Sigmoid colon (tissue), 7 donors: ENCODE measurements around the gene ZNF451. TPM values are rescaled to one million over a fixed set of nuclear protein-coding genes. Genes with fewer than 3 reads are reported as not detected.
"Not testable (repeated sequence)": the region's sequence is repeated elsewhere in the genome, so short reads cannot be mapped to it uniquely, and the experiment has no call there.

Experiments used
- DNase-seq: peaks from one replicate; pipeline ENCODE4 v3.0.0-alpha.2; 2019
- H3K27ac ChIP-seq, 4 donors: fragments of 200-600 bp; sonication (generic); one replicate each; pipeline ENCODE4 v1.5.1; 2016 to 2019; ENCODE audit warnings: mild to moderate bottlenecking in 1 of 4
- H3K27me3 ChIP-seq, 3 donors: fragments of 200-600 bp; sonication (generic); one replicate each; pipeline ENCODE4 v1.5.1; 2019; ENCODE audit warnings: mild to moderate bottlenecking in 1 of 3
- H3K36me3 ChIP-seq, 4 donors: fragments of 200-600 bp; sonication (generic); one replicate each; pipeline ENCODE4 v1.5.1; 2016 to 2019
- H3K4me1 ChIP-seq, 4 donors: fragments of 200-600 bp; sonication (generic); one replicate each; pipeline ENCODE4 v1.5.1; 2017 to 2019
- H3K4me3 ChIP-seq, 4 donors: fragments of 200-600 bp; sonication (generic); one replicate each; pipeline ENCODE4 v1.5.1; 2017 to 2019; ENCODE audit warnings: mild to moderate bottlenecking in 2 of 4, moderate library complexity in 1 of 4
- H3K9me3 ChIP-seq, 4 donors: fragments of 200-600 bp in 3 of 4; sonication (generic) in 3 of 4; one replicate each; pipeline versions ENCODE4 v1.5.1 to v1.6.1; 2013 to 2019
- CTCF ChIP-seq, 4 experiments: fragments of 450-650 bp in 3 of 4; fragments of 200-600 bp in 1 of 4; IDR thresholded peaks; one replicate each; pipeline ENCODE4 v1.5.1; 2016 to 2019; ENCODE audit warnings: antibody characterized with exemption in 4 of 4, mild to moderate bottlenecking in 3 of 4, moderate library complexity in 2 of 4
- EP300 ChIP-seq, 4 donors: sonication (generic); formaldehyde crosslinking; IDR thresholded peaks; one replicate each; pipeline ENCODE4 v1.6.1; 2017; ENCODE audit warnings: antibody characterized with exemption in 4 of 4
- POLR2A ChIP-seq, 2 donors: fragments of 450-650 bp; IDR thresholded peaks; one replicate each; pipeline ENCODE4 v1.6.1; 2016; ENCODE audit warnings: antibody characterized with exemption in 2 of 2, mild to moderate bottlenecking in 2 of 2, moderate library complexity in 2 of 2
- POLR2AphosphoS5 ChIP-seq, 4 donors: sonication (generic); formaldehyde crosslinking; IDR thresholded peaks; one replicate each; pipeline ENCODE4 v1.6.1; 2017; ENCODE audit warnings: antibody characterized with exemption in 4 of 4
- WGBS, 2 donors: extraction: QIAGEN DNeasy Blood & Tissue Kit; methylation state at CpG; one replicate each; pipeline ENCODE4 v1.1.7; 2013; 5-methylcytosine and 5-hydroxymethylcytosine counted together
- intact Hi-C: fragments of 100-400 bp; cut with DNase I; formaldehyde crosslinking; loops from one replicate; pipeline ENCODE4 v1.15.1; 2023
- polyA plus RNA-seq, 3 donors: library from polyadenylated mRNA; stranded (reverse); fragments of 200-250 nt; gene quantifications; one replicate each; pipeline ENCODE4 v1.2.3, GENCODE V29; 2013
- total RNA-seq, 4 donors: library from RNA; depleted of rRNA; stranded (reverse); fragments of >200 nt; gene quantifications; one replicate each; pipeline ENCODE4 v1.1.0, GENCODE V29; 2016
- donor health status: healthy with polysubstance abuse.
- donor health status: Bipolar disorder and iron deficiency.
- donor health status: healthy.

Gene ZNF451
- 10 to 100 TPM; 56.6 to 70.1 (median 62.9) TPM for total RNA-seq
- polyA plus RNA-seq = 10 to 100 TPM in 1 of 3 donors, 1 to 10 TPM in 2; 4.2 to 12.3 (median 5.5) TPM

- peak in 1 of 4 donors; percentile 67 for TF ChIP-seq EP300 (IDR thresholded peaks at IDR 0.05)
- peak; percentile 81 to 92 for TF ChIP-seq POLR2A (IDR thresholded peaks at IDR 0.05)
- peak; percentile 96 to 99 (median 98) for TF ChIP-seq POLR2AphosphoS5 (IDR thresholded peaks at IDR 0.05)
- no peak for TF ChIP-seq CTCF (IDR thresholded peaks at IDR 0.05)
- intact Hi-C loops = loop anchor here (2.0 to 5.0 kb wide), 3 partner anchors 43 to 225 kb away; partner anchors contain the start of genes BAG2 and KIAA1586
- DNase-seq = peak; percentile 99
- peak within 1 kb of the TSS; percentile 85 to 90 (median 88) for H3K27ac ChIP-seq
- peaks cover 0 to 42% (median 31%) of the 10 kb centered on the region in 4 donors for H3K4me1 ChIP-seq
- no peaks in the 10 kb centered on the region for H3K9me3 ChIP-seq
- 0% methylated on average over 50 to 52 of the region's 58 CpGs for WGBS, 2 donors
- H3K27me3 ChIP-seq = no peaks in the 10 kb centered on the region
- peak within 1 kb of the TSS; percentile 50 to 61 (median 56) for H3K4me3 ChIP-seq
- H3K36me3 ChIP-seq = peaks cover 0 to 6% (median 0%) of the 10 kb centered on the region in 4 donors
Measured at GRCh38 chr6:57089687-57090457, at the start of gene ZNF451. ZNF451 (plus strand) TSS chr6:57090188; CDS start chr6:57090254, 66 bp downstream.

- 78 to 88% methylated on average over 1 of the region's 1 CpG for WGBS, 2 donors
- H3K27me3 ChIP-seq, H3K36me3 ChIP-seq, H3K27ac ChIP-seq, H3K9me3 ChIP-seq, H3K4me3 ChIP-seq, intact Hi-C loops, DNase-seq: not testable (repeated sequence)
- peaks cover 0 to 16% (median 13%) of the 10 kb centered on the region in 4 donors for H3K4me1 ChIP-seq
Measured at GRCh38 chr6:57044061-57044460, 45.9 kb upstream of the ZNF451 start.

GRCh38 chr6:57044568-57044967 lies 45.4 kb upstream of the ZNF451 start:
- DNase-seq = no peak
- WGBS, 2 donors = 92 to 96% methylated on average over 2 of the region's 2 CpGs
- peaks cover 0 to 22% (median 17%) of the 10 kb centered on the region in 4 donors for H3K4me1 ChIP-seq
- no peak overlapping the region for H3K27ac ChIP-seq
- no peaks in the 10 kb centered on the region for H3K9me3 ChIP-seq
- no peaks in the 10 kb centered on the region for H3K27me3 ChIP-seq
- no peak overlapping the region for H3K4me3 ChIP-seq
- no peak for TF ChIP-seq EP300 (IDR thresholded peaks at IDR 0.05)
- TF ChIP-seq POLR2AphosphoS5 (IDR thresholded peaks at IDR 0.05) = no peak
- intact Hi-C loops = no loop called here
- no peaks in the 10 kb centered on the region for H3K36me3 ChIP-seq

- Histone ChIP-seq H3K27ac (peak within 1 kb of the TSS; percentile 75 to 84 (median 78)), H3K4me1 (peaks cover 0 to 27% (median 18%) of the 10 kb centered on the region in 4 donors), H3K4me3 (peak within 1 kb of the TSS; percentile 47 to 57 (median 52)), H3K36me3 (peaks cover 0 to 11% (median 4%) of the 10 kb centered on the region in 4 donors)
- TF ChIP-seq EP300 (IDR thresholded peaks at IDR 0.05) (peak in 1 of 4 donors; percentile 37), POLR2AphosphoS5 (IDR thresholded peaks at IDR 0.05) (peak; percentile 79 to 91 (median 86)), POLR2A (IDR thresholded peaks at IDR 0.05) (peak; percentile 50 to 77)
- peak; percentile 95 for DNase-seq
- 0% methylated on average over 46 to 47 of the region's 78 CpGs for WGBS, 2 donors
- intact Hi-C loops = loop anchor here (1.0 to 5.0 kb wide), 2 partner anchors 41 to 271 kb away; partner anchors contain the start of gene PRIM2
- not testable (repeated sequence) for H3K9me3 ChIP-seq, H3K27me3 ChIP-seq
Measured at GRCh38 chr6:57046332-57047256, 43.4 kb upstream of the ZNF451 start, which contains the start of gene KIAA1586. KIAA1586 (plus strand) TSS chr6:57046693; CDS start chr6:57046756, 63 bp downstream.

GRCh38 chr6:57047257-57047585 lies 42.8 kb upstream of the ZNF451 start:
- not testable (repeated sequence) for H3K27me3 ChIP-seq, DNase-seq, H3K9me3 ChIP-seq, H3K27ac ChIP-seq, H3K4me3 ChIP-seq
- Histone ChIP-seq H3K4me1 (peaks cover 0 to 27% (median 18%) of the 10 kb centered on the region in 4 donors), H3K36me3 (peaks cover 0 to 18% (median 6%) of the 10 kb centered on the region in 4 donors)
- intact Hi-C loops = loop anchor here (5.0 kb wide), 1 partner anchor 40 kb away; no protein-coding TSS in a partner anchor
- WGBS, 2 donors = no CpG with 5 or more reads among the region's 5 CpGs

GRCh38 chr6:57047859-57048258 lies 42.1 kb upstream of the ZNF451 start:
- WGBS, 2 donors = 93 to 94% methylated on average over 6 of the region's 6 CpGs
- DNase-seq, H3K27me3 ChIP-seq, H3K9me3 ChIP-seq: not testable (repeated sequence)
- H3K36me3 ChIP-seq = peaks cover 0 to 24% (median 6%) of the 10 kb centered on the region in 4 donors
- peak overlapping the region in 1 of 4 donors; percentile 13 for H3K4me3 ChIP-seq
- H3K4me1 ChIP-seq = peaks cover 0 to 27% (median 18%) of the 10 kb centered on the region in 4 donors
- H3K27ac ChIP-seq = peak overlapping the region in 3 of 4 donors; percentile 42 to 72 (median 64)
- intact Hi-C loops = loop anchor here (5.0 kb wide), 1 partner anchor 39 kb away; no protein-coding TSS in a partner anchor
